SK-N-SH treated with all-trans-retinoic acid at 6 μM for 48 hours (cell line): Measurements from ENCODE around the gene CHCHD6.

ENCODE experiments used
- ATAC-seq: fragments of 200-7000 bp; cut with Tn5 transposase; 3 replicates; pipeline ENCODE4 v1.9.1; 2020; ENCODE audit warnings: mild to moderate bottlenecking, moderate library complexity
- ARNTL ChIP-seq: fragments of 450-650 bp; formaldehyde crosslinking; IDR thresholded peaks from 2 replicates; pipeline ENCODE4 v1.5.0; 2020; ENCODE audit warnings: low read depth, mild to moderate bottlenecking, moderate library complexity, borderline replicate concordance
- CREB5 ChIP-seq: fragments of 250-450 bp; sonication (Bioruptor Pico); IDR thresholded peaks from 2 replicates; pipeline ENCODE4 v1.5.1; 2020; ENCODE audit warnings: low read depth, mild to moderate bottlenecking, moderate library complexity
- CSDC2 ChIP-seq: fragments of 250-450 bp; sonication (Bioruptor Pico); IDR thresholded peaks from 2 replicates; pipeline ENCODE4 v1.5.0; 2020; ENCODE audit warnings: mild to moderate bottlenecking, moderate library complexity
- CSRNP3 ChIP-seq: fragments of 250-450 bp; sonication (Bioruptor Pico); IDR thresholded peaks from 2 replicates; pipeline ENCODE4 v1.5.1; 2021; ENCODE audit warnings: mild to moderate bottlenecking, moderate library complexity
- ESRRG ChIP-seq: fragments of 250-450 bp; sonication (Bioruptor Pico); IDR thresholded peaks from 2 replicates; pipeline ENCODE4 v1.6.1; 2021; ENCODE audit warnings: mild to moderate bottlenecking
- GLIS3 ChIP-seq: fragments of 250-450 bp; sonication (Bioruptor Pico); IDR thresholded peaks from 2 replicates; pipeline ENCODE4 v1.5.0; 2020; ENCODE audit warnings: mild to moderate bottlenecking, moderate library complexity
- ISL1 ChIP-seq: fragments of 250-450 bp; sonication (Bioruptor Pico); IDR thresholded peaks from 2 replicates; pipeline ENCODE4 v2.1.2; 2022; ENCODE audit warnings: mild to moderate bottlenecking, moderate library complexity
- OSR1 ChIP-seq: fragments of 250-450 bp; sonication (Bioruptor Pico); IDR thresholded peaks from 2 replicates; pipeline ENCODE4 v1.8.0; 2022; ENCODE audit warnings: moderate library complexity, mild to moderate bottlenecking, inconsistent platforms
- PATZ1 ChIP-seq: fragments of 250-450 bp; sonication (Bioruptor Pico); IDR thresholded peaks from 2 replicates; pipeline ENCODE4 v1.8.0; 2020; ENCODE audit warnings: mild to moderate bottlenecking, moderate library complexity, borderline replicate concordance
- POU6F1 ChIP-seq: fragments of 250-450 bp; sonication (Bioruptor Pico); IDR thresholded peaks from 2 replicates; pipeline ENCODE4 v1.8.0; 2021; ENCODE audit warnings: low read depth, mild to moderate bottlenecking, moderate library complexity, borderline replicate concordance
- PPARA ChIP-seq: fragments of 250-450 bp; sonication (Bioruptor Pico); IDR thresholded peaks from 2 replicates; pipeline ENCODE4 v1.5.0; 2020; ENCODE audit warnings: mild to moderate bottlenecking, borderline replicate concordance
- RARB ChIP-seq: fragments of 250-450 bp; sonication (Bioruptor Pico); IDR thresholded peaks from 2 replicates; pipeline ENCODE4 v1.8.0; 2021; ENCODE audit warnings: mild to moderate bottlenecking, moderate library complexity
- TOX ChIP-seq: fragments of 250-450 bp; sonication (Bioruptor Pico); IDR thresholded peaks from 2 replicates; pipeline ENCODE4 v1.8.0; 2021; ENCODE audit warnings: mild to moderate bottlenecking, moderate library complexity, borderline replicate concordance
- TSHZ2 ChIP-seq: fragments of 250-450 bp; sonication (Bioruptor Pico); IDR thresholded peaks from 2 replicates; pipeline ENCODE4 v1.5.0; 2020; ENCODE audit warnings: mild to moderate bottlenecking, moderate library complexity
- ZC3H10 ChIP-seq: fragments of 250-450 bp; sonication (Bioruptor Pico); IDR thresholded peaks from 2 replicates; pipeline ENCODE4 v1.5.1; 2021; ENCODE audit warnings: mild to moderate bottlenecking, moderate library complexity
- ZFP3 ChIP-seq: fragments of 250-450 bp; sonication (Bioruptor Pico); IDR thresholded peaks from 2 replicates; pipeline ENCODE4 v1.5.0; 2020; ENCODE audit warnings: mild to moderate bottlenecking, moderate library complexity
- ZFP30 ChIP-seq: fragments of 450-650 bp; formaldehyde crosslinking; IDR thresholded peaks from 2 replicates; pipeline ENCODE4 v1.5.0; 2022; ENCODE audit warnings: mild to moderate bottlenecking, moderate library complexity
- ZNF565 ChIP-seq: fragments of 450-650 bp; formaldehyde crosslinking; conservative IDR thresholded peaks from 2 replicates; pipeline ENCODE4 v1.5.0; 2020; ENCODE audit warnings: low read depth, mild to moderate bottlenecking, moderate library complexity
- ZNF70 ChIP-seq: fragments of 450-650 bp; formaldehyde crosslinking; IDR thresholded peaks from 2 replicates; pipeline ENCODE4 v1.5.0; 2020; ENCODE audit warnings: mild to moderate bottlenecking, moderate library complexity
- ZNF8 ChIP-seq: fragments of 450-650 bp; formaldehyde crosslinking; IDR thresholded peaks from 2 replicates; pipeline ENCODE4 v1.5.0; 2020; ENCODE audit warnings: mild to moderate bottlenecking, moderate library complexity

CHCHD6 gene

GRCh38 chr3:126958638-126959085 lies 254.6 kb downstream of the CHCHD6 start:
- TF ChIP-seq ZNF8 (CRISPR knock-in tag) = no peak
- TF ChIP-seq PATZ1 (CRISPR knock-in tag) = no peak
- TF ChIP-seq ZC3H10 (CRISPR knock-in tag) = no peak
- no peak for TF ChIP-seq RARB
- no peak for TF ChIP-seq OSR1
- no peak for TF ChIP-seq ARNTL (CRISPR knock-in tag)
- no peak for TF ChIP-seq PPARA
- TF ChIP-seq CREB5 (CRISPR knock-in tag) = no peak
- no peak for TF ChIP-seq CSDC2 (CRISPR knock-in tag)
- TF ChIP-seq ZFP3 = no peak
- TF ChIP-seq TSHZ2 (CRISPR knock-in tag) = no peak
- no peak for TF ChIP-seq ZFP30 (CRISPR knock-in tag)
- no peak for TF ChIP-seq ESRRG (CRISPR knock-in tag)
- no peak for TF ChIP-seq POU6F1 (CRISPR knock-in tag)
- no peak for TF ChIP-seq ISL1 (CRISPR knock-in tag)
- no peak for ATAC-seq

- ATAC-seq = no peak
- TF ChIP-seq ZNF565 (CRISPR knock-in tag) (no peak), OSR1 (no peak), TOX (CRISPR knock-in tag) (no peak), RARB (no peak), CREB5 (CRISPR knock-in tag) (no peak), ARNTL (CRISPR knock-in tag) (no peak), ZFP30 (CRISPR knock-in tag) (no peak), TSHZ2 (CRISPR knock-in tag) (no peak), CSDC2 (CRISPR knock-in tag) (no peak), ZNF70 (CRISPR knock-in tag) (no peak), ISL1 (CRISPR knock-in tag) (no peak), ESRRG (CRISPR knock-in tag) (no peak), ZFP3 (no peak), CSRNP3 (no peak), PPARA (no peak), GLIS3 (CRISPR knock-in tag) (no peak)
- TF ChIP-seq, all 23 proteins: peak for 0
Observed at GRCh38 chr3:126959136-126959920, 255.3 kb downstream of the CHCHD6 start.
